Measurements from ENCODE around the gene LRP1B.

LRP1B gene

DNA sequence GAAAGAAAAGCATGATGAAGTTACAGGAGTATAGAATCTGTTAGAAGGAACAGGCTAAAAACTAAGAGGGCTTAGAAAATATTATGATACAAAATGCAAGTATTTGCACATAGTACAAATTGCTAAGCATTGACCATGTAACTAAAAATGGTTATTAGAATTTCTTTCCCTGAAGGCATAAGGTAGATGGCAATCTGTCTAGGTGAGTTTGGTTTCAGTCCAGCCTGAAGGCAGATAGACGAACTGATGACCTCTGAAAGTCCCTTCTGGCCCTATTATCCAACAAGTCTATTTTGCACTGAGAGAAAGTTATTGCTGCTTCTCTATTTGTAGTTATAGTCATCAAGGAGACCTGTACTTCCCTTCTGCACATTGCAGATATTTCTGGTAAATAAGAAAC, 663.5 kb downstream of the LRP1B start:
- DNase-seq = no peak
- Histone ChIP-seq H3K9ac (ENCODE audit: low read depth, low read length) (no peak overlapping the region), H4K20me1 (ENCODE audit: insufficient read depth, low read length) (no peaks in the 10 kb centered on the region), H2AFZ (ENCODE audit: low read depth, low read length) (no peak overlapping the region), H3K36me3 (ENCODE audit: insufficient read depth, low read length) (no peaks in the 10 kb centered on the region), H3K4me1 (ENCODE audit: insufficient read depth, low read length) (no peaks in the 10 kb centered on the region), H3K4me2 (ENCODE audit: insufficient read depth, low read length) (no peak overlapping the region), H3K27me3 (ENCODE audit: insufficient read depth, low read length, poor library complexity) (no peaks in the 10 kb centered on the region), H3K27ac (ENCODE audit: low read length) (no peak overlapping the region), H3K79me2 (ENCODE audit: insufficient read depth, low read length) (no peaks in the 10 kb centered on the region), H3K9me3 (ENCODE audit: insufficient read depth, low read length, severe bottlenecking) (no peaks in the 10 kb centered on the region), H3K4me3 (ENCODE audit: low read depth in 1 of 2, low read length in 2 of 2) (no peak overlapping the region)
- TF ChIP-seq EZH2 (IDR thresholded peaks at IDR 0.05; ENCODE audit: borderline replicate concordance, low read depth, low read length, severe bottlenecking) = no peak
- TF ChIP-seq, protein P1, sequence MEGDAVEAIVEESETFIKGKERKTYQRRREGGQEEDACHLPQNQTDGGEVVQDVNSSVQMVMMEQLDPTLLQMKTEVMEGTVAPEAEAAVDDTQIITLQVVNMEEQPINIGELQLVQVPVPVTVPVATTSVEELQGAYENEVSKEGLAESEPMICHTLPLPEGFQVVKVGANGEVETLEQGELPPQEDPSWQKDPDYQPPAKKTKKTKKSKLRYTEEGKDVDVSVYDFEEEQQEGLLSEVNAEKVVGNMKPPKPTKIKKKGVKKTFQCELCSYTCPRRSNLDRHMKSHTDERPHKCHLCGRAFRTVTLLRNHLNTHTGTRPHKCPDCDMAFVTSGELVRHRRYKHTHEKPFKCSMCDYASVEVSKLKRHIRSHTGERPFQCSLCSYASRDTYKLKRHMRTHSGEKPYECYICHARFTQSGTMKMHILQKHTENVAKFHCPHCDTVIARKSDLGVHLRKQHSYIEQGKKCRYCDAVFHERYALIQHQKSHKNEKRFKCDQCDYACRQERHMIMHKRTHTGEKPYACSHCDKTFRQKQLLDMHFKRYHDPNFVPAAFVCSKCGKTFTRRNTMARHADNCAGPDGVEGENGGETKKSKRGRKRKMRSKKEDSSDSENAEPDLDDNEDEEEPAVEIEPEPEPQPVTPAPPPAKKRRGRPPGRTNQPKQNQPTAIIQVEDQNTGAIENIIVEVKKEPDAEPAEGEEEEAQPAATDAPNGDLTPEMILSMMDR (IDR thresholded peaks at IDR 0.05; ENCODE audit: borderline replicate concordance, extremely low read depth, low read length, poor library complexity, severe bottlenecking) = no peak
- ATAC-seq (ENCODE audit: insufficient read depth, low read depth) = no peak

DNA sequence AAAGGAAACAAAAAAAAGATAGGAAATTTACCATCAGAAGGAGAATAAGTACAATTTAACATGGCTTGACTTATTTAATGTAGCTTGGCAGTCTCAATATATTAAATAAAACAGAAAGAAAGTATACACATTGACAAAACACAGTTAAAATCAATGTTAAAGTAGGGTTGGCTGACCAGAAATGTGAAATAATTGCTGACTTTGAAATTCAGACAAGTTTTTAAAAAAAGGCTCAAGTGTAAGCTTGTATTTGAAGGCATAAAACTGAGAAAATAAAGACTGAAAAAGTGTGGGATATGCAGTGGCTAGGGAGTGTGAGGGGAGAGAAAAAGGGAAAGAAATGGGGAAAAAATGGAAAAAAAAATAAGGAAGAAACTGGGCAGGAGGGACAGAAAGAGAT, 665.8 kb downstream of the LRP1B start:
- Histone ChIP-seq H3K4me2 (ENCODE audit: insufficient read depth, low read length) (no peak overlapping the region), H3K4me1 (ENCODE audit: insufficient read depth, low read length) (no peaks in the 10 kb centered on the region), H3K4me3 (ENCODE audit: low read depth in 1 of 2, low read length in 2 of 2) (no peak overlapping the region), H4K20me1 (ENCODE audit: insufficient read depth, low read length) (no peaks in the 10 kb centered on the region), H3K27ac (ENCODE audit: low read length) (no peak overlapping the region), H3K27me3 (ENCODE audit: insufficient read depth, low read length, poor library complexity) (no peaks in the 10 kb centered on the region), H3K9ac (ENCODE audit: low read depth, low read length) (no peak overlapping the region), H3K9me3 (ENCODE audit: insufficient read depth, low read length, severe bottlenecking) (no peaks in the 10 kb centered on the region), H3K36me3 (ENCODE audit: insufficient read depth, low read length) (no peaks in the 10 kb centered on the region), H2AFZ (ENCODE audit: low read depth, low read length) (no peak overlapping the region), H3K79me2 (ENCODE audit: insufficient read depth, low read length) (no peaks in the 10 kb centered on the region)
- TF ChIP-seq EZH2 (IDR thresholded peaks at IDR 0.05; ENCODE audit: borderline replicate concordance, low read depth, low read length, severe bottlenecking) = no peak
- TF ChIP-seq, protein P1 (IDR thresholded peaks at IDR 0.05; ENCODE audit: borderline replicate concordance, extremely low read depth, low read length, poor library complexity, severe bottlenecking) = no peak
- DNase-seq (no peak), ATAC-seq (ENCODE audit: insufficient read depth, low read depth) (no peak)

DNA sequence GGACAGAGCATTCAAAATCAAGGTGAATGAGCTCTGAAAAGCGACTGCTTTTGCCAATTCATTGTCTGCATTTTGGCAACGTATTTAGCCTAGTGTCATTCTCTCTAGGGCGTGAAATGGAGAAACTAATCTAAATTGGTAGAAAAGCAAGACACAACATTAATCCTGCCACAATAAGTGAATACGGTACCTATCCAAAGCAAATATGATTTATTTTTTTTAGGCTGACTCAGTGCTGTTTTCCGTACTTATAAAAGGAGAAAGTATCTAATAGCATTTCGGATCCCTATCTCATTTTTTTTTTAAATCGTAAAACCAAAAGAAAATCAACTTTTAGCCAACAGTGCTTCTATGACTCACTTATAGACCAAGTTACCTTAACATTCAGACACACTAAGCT, 672.5 kb downstream of the LRP1B start:
- DNase-seq (no peak), ATAC-seq (ENCODE audit: insufficient read depth, low read depth) (no peak)
- H3K9me3 ChIP-seq (ENCODE audit: insufficient read depth, low read length, severe bottlenecking) = no peaks in the 10 kb centered on the region

More for the DNA sequence above, 672.5 kb downstream of the LRP1B start:
- Histone ChIP-seq H3K79me2 (ENCODE audit: insufficient read depth, low read length) (no peaks in the 10 kb centered on the region), H3K4me2 (ENCODE audit: insufficient read depth, low read length) (no peak overlapping the region), H3K36me3 (ENCODE audit: insufficient read depth, low read length) (no peaks in the 10 kb centered on the region), H3K4me3 (ENCODE audit: low read depth in 1 of 2, low read length in 2 of 2) (no peak overlapping the region), H3K27ac (ENCODE audit: low read length) (no peak overlapping the region), H3K9ac (ENCODE audit: low read depth, low read length) (no peak overlapping the region), H2AFZ (ENCODE audit: low read depth, low read length) (no peak overlapping the region), H4K20me1 (ENCODE audit: insufficient read depth, low read length) (no peaks in the 10 kb centered on the region), H3K27me3 (ENCODE audit: insufficient read depth, low read length, poor library complexity) (no peaks in the 10 kb centered on the region), H3K4me1 (ENCODE audit: insufficient read depth, low read length) (no peaks in the 10 kb centered on the region)
- TF ChIP-seq, protein P1 (IDR thresholded peaks at IDR 0.05; ENCODE audit: borderline replicate concordance, extremely low read depth, low read length, poor library complexity, severe bottlenecking) = no peak
- no peak for TF ChIP-seq EZH2 (IDR thresholded peaks at IDR 0.05; ENCODE audit: borderline replicate concordance, low read depth, low read length, severe bottlenecking)

Measured in DND-41 (cell line).